Smooth muscle cell (in vitro differentiated cells): ENCODE measurements around the gene MEF2D. TPM values are rescaled to one million over a fixed set of nuclear protein-coding genes. Genes with fewer than 3 reads are reported as not detected.

Experiments used
- DNase-seq: peaks from one replicate; lab custom pipeline; 2025; ENCODE audit not compliant: unreplicated experiment; lab: John Stamatoyannopoulos, UW
- H2AFZ ChIP-seq: fragments of 200-600 bp; sonication (generic); 2 replicates; pipeline ENCODE4 v1.6.0; 2016; ENCODE audit warnings: antibody characterized with exemption, low read depth, mild to moderate bottlenecking
- H3F3A ChIP-seq: fragments of 200-600 bp; sonication (generic); 2 replicates; pipeline ENCODE4 v1.6.0; 2017; ENCODE audit warnings: antibody characterized with exemption, low read depth
- H3K27ac ChIP-seq: fragments of 200-600 bp; sonication (generic); 2 replicates; pipeline ENCODE4 v1.5.1; 2016; ENCODE audit warnings: low read depth, mild to moderate bottlenecking
- H3K27me3 ChIP-seq: fragments of 200-600 bp; sonication (generic); 2 replicates; pipeline ENCODE4 v1.6.1; 2016; ENCODE audit warnings: low read depth, mild to moderate bottlenecking
- H3K36me3 ChIP-seq: fragments of 200-600 bp; sonication (generic); 2 replicates; pipeline ENCODE4 v1.5.1; 2016; ENCODE audit warnings: low read depth
- H3K4me1 ChIP-seq: fragments of 200-600 bp; sonication (generic); 2 replicates; pipeline ENCODE4 v1.5.1; 2016; ENCODE audit warnings: low read depth
- H3K4me2 ChIP-seq: fragments of 200-600 bp; sonication (generic); 2 replicates; pipeline ENCODE4 v1.6.0; 2016; ENCODE audit warnings: mild to moderate bottlenecking
- H3K4me3 ChIP-seq: fragments of 200-600 bp; sonication (generic); 2 replicates; pipeline ENCODE4 v1.5.1; 2016; ENCODE audit warnings: mild to moderate bottlenecking
- H3K79me2 ChIP-seq: fragments of 200-600 bp; sonication (generic); 2 replicates; pipeline ENCODE4 v1.6.0; 2016; ENCODE audit warnings: low read depth, mild to moderate bottlenecking
- H3K9ac ChIP-seq: fragments of 200-600 bp; sonication (generic); 2 replicates; pipeline ENCODE4 v1.6.0; 2016; ENCODE audit warnings: low read depth
- H3K9me3 ChIP-seq: fragments of 200-600 bp; sonication (generic); replicated peaks from 2 replicates; pipeline ENCODE4 v1.5.1; 2016; ENCODE audit warnings: low read depth
- H4K20me1 ChIP-seq: fragments of 200-600 bp; sonication (generic); 2 replicates; pipeline ENCODE4 v1.6.0; 2016; ENCODE audit warnings: low read depth
- WGBS: methylation state at CpG from one replicate; pipeline ENCODE4 v1.1.7; 2016; ENCODE audit warnings: low lambda C conversion rate; 5-methylcytosine and 5-hydroxymethylcytosine counted together
- polyA plus RNA-seq: library from polyadenylated mRNA; unstranded; fragments of >200 nt; fragmentation: Nextera tagmentation; extraction: Ambion mirVana; gene quantifications from 2 replicates; pipeline ENCODE4 v1.2.1, GENCODE V29; 2016
- total RNA-seq: library from RNA; depleted of rRNA; stranded (reverse); fragments of >200 nt; gene quantifications from 2 replicates; pipeline ENCODE4 v1.2.3, GENCODE V29; 2014
- TF ChIP-seq, protein P1 (sequence below): fragments of 200-600 bp; sonication (generic); IDR thresholded peaks from 2 replicates; pipeline ENCODE4 v1.5.1; 2017; ENCODE audit warnings: borderline replicate concordance, mild to moderate bottlenecking, antibody characterized with exemption; ENCODE audit not compliant: insufficient read depth, poor library complexity, severe bottlenecking

MEF2D gene
- total and polyA plus RNA-seq, 2 experiments from 2014 or later, result 23.2 to 45.6 TPM

DNA sequence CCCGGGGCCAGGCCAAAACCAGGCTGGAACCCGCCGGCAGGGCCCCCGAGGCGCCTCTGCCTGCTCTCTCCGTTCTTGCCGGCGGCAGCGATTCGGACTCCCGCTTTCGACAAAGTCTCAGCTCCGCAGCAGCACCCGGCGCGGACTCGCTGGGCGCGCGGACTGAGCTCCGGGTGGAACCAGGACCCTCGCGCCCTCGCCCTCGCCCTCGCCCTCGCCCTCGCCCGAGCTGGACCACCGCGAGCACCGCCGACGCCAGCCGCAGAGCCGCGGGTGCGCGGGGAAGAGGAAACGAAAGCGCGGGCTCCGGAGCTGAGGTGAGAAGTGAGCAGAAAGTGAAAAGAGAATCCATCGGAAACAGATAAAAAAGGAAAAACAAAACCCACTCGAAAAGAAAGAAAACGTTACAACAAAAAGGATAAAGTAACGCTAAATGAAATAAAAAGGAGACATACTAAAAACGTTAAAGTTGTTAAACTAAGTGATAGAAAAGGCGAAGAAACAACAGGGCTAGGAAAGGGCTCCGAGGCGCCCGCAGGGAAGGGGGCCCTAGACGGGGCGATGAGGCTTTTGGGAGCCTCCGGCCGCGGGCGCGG lies 64.9 kb downstream of the MEF2D start:
- WGBS, result 2% methylated on average over 38 of the region's 59 CpGs
- no peak overlapping the region for H3K9ac ChIP-seq
- H4K20me1 ChIP-seq, result no peaks in the 10 kb centered on the region
- peak overlapping the region; percentile 89 for H3K4me2 ChIP-seq
- no peaks in the 10 kb centered on the region for H3K79me2 ChIP-seq
- H2AFZ ChIP-seq, result no peak overlapping the region
- peaks cover 31% of the 10 kb centered on the region for H3K4me1 ChIP-seq
- no peak for DNase-seq
- no peaks in the 10 kb centered on the region for H3K9me3 ChIP-seq
- peak overlapping the region; percentile 49 for H3K4me3 ChIP-seq
- H3K27ac ChIP-seq, result no peak overlapping the region
- TF ChIP-seq, protein P1, sequence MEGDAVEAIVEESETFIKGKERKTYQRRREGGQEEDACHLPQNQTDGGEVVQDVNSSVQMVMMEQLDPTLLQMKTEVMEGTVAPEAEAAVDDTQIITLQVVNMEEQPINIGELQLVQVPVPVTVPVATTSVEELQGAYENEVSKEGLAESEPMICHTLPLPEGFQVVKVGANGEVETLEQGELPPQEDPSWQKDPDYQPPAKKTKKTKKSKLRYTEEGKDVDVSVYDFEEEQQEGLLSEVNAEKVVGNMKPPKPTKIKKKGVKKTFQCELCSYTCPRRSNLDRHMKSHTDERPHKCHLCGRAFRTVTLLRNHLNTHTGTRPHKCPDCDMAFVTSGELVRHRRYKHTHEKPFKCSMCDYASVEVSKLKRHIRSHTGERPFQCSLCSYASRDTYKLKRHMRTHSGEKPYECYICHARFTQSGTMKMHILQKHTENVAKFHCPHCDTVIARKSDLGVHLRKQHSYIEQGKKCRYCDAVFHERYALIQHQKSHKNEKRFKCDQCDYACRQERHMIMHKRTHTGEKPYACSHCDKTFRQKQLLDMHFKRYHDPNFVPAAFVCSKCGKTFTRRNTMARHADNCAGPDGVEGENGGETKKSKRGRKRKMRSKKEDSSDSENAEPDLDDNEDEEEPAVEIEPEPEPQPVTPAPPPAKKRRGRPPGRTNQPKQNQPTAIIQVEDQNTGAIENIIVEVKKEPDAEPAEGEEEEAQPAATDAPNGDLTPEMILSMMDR, result no peak
- no peaks in the 10 kb centered on the region for H3K36me3 ChIP-seq
- peaks cover 100% of the 10 kb centered on the region for H3K27me3 ChIP-seq
- no peaks in the 10 kb centered on the region for H3F3A ChIP-seq

DNA sequence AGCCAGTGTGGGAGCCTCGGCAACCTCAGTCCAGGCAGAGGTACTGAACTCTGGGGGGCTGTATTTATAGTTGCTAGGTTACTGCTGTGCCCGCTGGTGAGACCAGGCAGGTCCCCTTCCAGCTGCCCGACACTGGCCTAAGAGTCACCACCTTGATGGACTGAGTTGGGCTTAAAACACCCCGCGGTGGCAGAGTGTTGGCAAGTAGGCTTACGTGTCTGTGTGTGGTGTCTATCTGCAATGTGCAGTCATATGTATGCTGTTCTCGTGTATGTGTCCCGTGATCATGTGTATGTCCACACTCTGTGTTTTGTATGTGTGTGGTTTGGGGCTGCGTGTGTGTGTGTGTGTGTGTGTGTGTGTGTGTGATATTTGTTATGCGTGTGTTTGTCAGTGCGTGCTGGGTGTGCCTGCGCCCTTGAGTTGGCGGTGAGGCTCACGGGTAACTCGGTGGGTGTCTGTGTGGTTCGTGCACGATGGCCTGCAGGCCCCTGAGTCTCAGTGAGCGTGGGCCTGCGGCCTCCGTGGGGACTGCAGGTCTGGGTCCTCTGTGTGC lies 65.5 kb downstream of the MEF2D start:
- no peak overlapping the region for H2AFZ ChIP-seq
- no peaks in the 10 kb centered on the region for H3K79me2 ChIP-seq
- 39% methylated on average over 15 of the region's 20 CpGs for WGBS
- peak overlapping the region; percentile 89 for H3K4me2 ChIP-seq
- H3K4me3 ChIP-seq, result peak overlapping the region; percentile 49
- H3K9ac ChIP-seq, result no peak overlapping the region
- peaks cover 100% of the 10 kb centered on the region for H3K27me3 ChIP-seq
- DNase-seq, result no peak
- TF ChIP-seq, protein P1, result no peak
- no peaks in the 10 kb centered on the region for H3F3A ChIP-seq
- peaks cover 30% of the 10 kb centered on the region for H3K4me1 ChIP-seq
- no peaks in the 10 kb centered on the region for H4K20me1 ChIP-seq
- H3K9me3 ChIP-seq, result no peaks in the 10 kb centered on the region
- H3K36me3 ChIP-seq, result no peaks in the 10 kb centered on the region
- no peak overlapping the region for H3K27ac ChIP-seq

DNA sequence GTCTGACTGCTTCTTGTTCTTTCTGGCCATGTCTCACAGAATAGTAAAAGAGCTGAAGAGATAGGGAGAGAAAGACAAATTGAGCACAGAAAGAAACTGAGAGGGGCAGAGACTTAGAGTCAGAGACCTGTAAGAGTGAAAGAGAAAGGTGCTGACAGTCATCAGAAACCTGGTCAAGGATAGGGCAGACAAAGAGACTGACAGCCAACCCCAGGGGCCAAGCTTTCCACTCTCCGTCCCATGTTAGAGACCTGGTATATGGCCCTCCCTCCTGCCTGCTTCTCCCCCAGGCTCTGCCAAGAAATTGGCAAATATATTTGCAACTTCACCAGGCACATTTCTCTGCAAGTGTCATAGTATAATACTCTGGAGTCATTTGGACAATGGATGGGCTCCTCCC lies 67.0 kb downstream of the MEF2D start:
- no peaks in the 10 kb centered on the region for H4K20me1 ChIP-seq
- no peak overlapping the region for H3K4me2 ChIP-seq
- H3K27me3 ChIP-seq, result peaks cover 100% of the 10 kb centered on the region
- H3K9me3 ChIP-seq, result no peaks in the 10 kb centered on the region
- WGBS, result 69% methylated on average over 1 of the region's 1 CpG
- TF ChIP-seq, protein P1, result no peak
- no peak overlapping the region for H3K9ac ChIP-seq
- H3K79me2 ChIP-seq, result no peaks in the 10 kb centered on the region
- H2AFZ ChIP-seq, result no peak overlapping the region
- H3K36me3 ChIP-seq, result no peaks in the 10 kb centered on the region
- no peak for DNase-seq
- no peaks in the 10 kb centered on the region for H3F3A ChIP-seq
- H3K4me3 ChIP-seq, result no peak overlapping the region
- H3K4me1 ChIP-seq, result peaks cover 27% of the 10 kb centered on the region
- H3K27ac ChIP-seq, result no peak overlapping the region

DNA sequence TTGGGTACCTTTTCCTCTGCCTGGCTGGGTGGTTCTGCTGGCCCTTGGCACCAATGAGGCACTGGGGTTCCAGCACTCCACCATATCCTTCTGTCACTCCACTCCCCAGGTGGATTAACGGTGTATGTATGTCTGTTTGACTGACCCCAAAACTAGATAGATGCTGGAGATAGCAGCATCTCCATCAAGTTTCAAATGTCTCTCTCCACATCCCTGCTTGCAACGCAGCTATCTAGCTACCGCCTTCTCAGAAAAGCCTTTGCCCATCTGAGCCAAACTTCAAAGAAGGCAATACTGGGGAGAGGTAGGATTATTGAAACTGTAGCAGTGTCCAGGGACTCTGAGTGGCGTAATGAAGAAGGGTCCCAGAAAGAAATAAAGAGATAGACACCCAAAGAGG lies 67.5 kb downstream of the MEF2D start:
- WGBS, result 42% methylated on average over 4 of the region's 4 CpGs
- no peak overlapping the region for H2AFZ ChIP-seq
- no peak overlapping the region for H3K4me3 ChIP-seq
- no peak overlapping the region for H3K27ac ChIP-seq
- no peaks in the 10 kb centered on the region for H3K79me2 ChIP-seq
- no peaks in the 10 kb centered on the region for H3K36me3 ChIP-seq
- H3K4me2 ChIP-seq, result no peak overlapping the region
- H3K27me3 ChIP-seq, result peaks cover 100% of the 10 kb centered on the region
- H3F3A ChIP-seq, result no peaks in the 10 kb centered on the region
- TF ChIP-seq, protein P1, result no peak
- H4K20me1 ChIP-seq, result no peaks in the 10 kb centered on the region
- DNase-seq, result no peak
- no peak overlapping the region for H3K9ac ChIP-seq
- H3K4me1 ChIP-seq, result peaks cover 27% of the 10 kb centered on the region
- no peaks in the 10 kb centered on the region for H3K9me3 ChIP-seq
